Stimulated activated CD8-positive, alpha-beta memory T cell treated with anti-CD3 and anti-CD28 coated beads, Interleukin-4, amount 100 ng/mL, for 1 hour (primary cell): ENCODE results near the gene TUBB3.
"Not testable (repeated sequence)": the region's sequence is repeated elsewhere in the genome, so short reads cannot be mapped to it uniquely, and the experiment has no call there.

Experiments used
- DNase-seq, 2 donors: peaks; one replicate each; pipeline ENCODE4 v3.0.0-alpha.2; 2020; ENCODE audit warnings: low read depth in 2 of 2, low spot score in 1 of 2

Gene TUBB3

GRCh38 chr16:89900885-89901284, 22.3 kb upstream of the TUBB3 start:
- DNase-seq: no peak

GRCh38 chr16:89902980-89903379, 20.2 kb upstream of the TUBB3 start:
- DNase-seq: no peak

- no peak for DNase-seq
These were observed 19.1 kb upstream of the TUBB3 start for GRCh38 chr16:89903908-89904515.

- DNase-seq: no peak
These were observed 18.3 kb upstream of the TUBB3 start for GRCh38 chr16:89904606-89905510.

- DNase-seq: no peak
These were observed 17.5 kb upstream of the TUBB3 start for GRCh38 chr16:89905511-89906139.

- no peak for DNase-seq
These were observed 16.8 kb upstream of the TUBB3 start for GRCh38 chr16:89906140-89907025.

GRCh38 chr16:89907055-89907814, 15.9 kb upstream of the TUBB3 start:
- no peak for DNase-seq

- no peak for DNase-seq
These were observed 14.9 kb upstream of the TUBB3 start for GRCh38 chr16:89908236-89908635.

- peak in 1 of 2 donors; percentile 34 for DNase-seq
These were observed 13.1 kb upstream of the TUBB3 start for GRCh38 chr16:89909777-89910716.

GRCh38 chr16:89910717-89911354, 12.3 kb upstream of the TUBB3 start:
- DNase-seq: no peak

- no peak for DNase-seq
These were observed 11.8 kb upstream of the TUBB3 start for GRCh38 chr16:89911375-89911774.

- DNase-seq: no peak
These were observed 11.0 kb upstream of the TUBB3 start for GRCh38 chr16:89912143-89912542.

GRCh38 chr16:89912627-89913026, 10.5 kb upstream of the TUBB3 start:
- no peak for DNase-seq

GRCh38 chr16:89913408-89914387, 9.4 kb upstream of the TUBB3 start:
- no peak for DNase-seq

GRCh38 chr16:89914642-89915285, 8.4 kb upstream of the TUBB3 start:
- DNase-seq: not testable (repeated sequence)

- DNase-seq: no peak
These were observed 7.6 kb upstream of the TUBB3 start for GRCh38 chr16:89915303-89916232.
